Fibroblast of lung (primary cell): Measurements from ENCODE around the gene CAMTA1.

Source experiments
- EZH2 ChIP-seq: IDR thresholded peaks from 2 replicates; pipeline ENCODE4 v1.5.1; 2012; ENCODE audit warnings: low read length, control low read depth, mild to moderate bottlenecking; ENCODE audit errors: missing control alignments
- TF ChIP-seq, protein P1 (sequence below), 2 donors: IDR thresholded peaks in 1 of 2; conservative IDR thresholded peaks in 1 of 2; 1 replicate in 1 of 2; 2 replicates in 1 of 2; pipeline ENCODE4 v1.5.1; 2011 to 2012; ENCODE audit warnings: low read length in 2 of 2, control low read depth in 1 of 2, inconsistent platforms in 1 of 2, low read depth in 1 of 2, mild to moderate bottlenecking in 1 of 2

DNA sequence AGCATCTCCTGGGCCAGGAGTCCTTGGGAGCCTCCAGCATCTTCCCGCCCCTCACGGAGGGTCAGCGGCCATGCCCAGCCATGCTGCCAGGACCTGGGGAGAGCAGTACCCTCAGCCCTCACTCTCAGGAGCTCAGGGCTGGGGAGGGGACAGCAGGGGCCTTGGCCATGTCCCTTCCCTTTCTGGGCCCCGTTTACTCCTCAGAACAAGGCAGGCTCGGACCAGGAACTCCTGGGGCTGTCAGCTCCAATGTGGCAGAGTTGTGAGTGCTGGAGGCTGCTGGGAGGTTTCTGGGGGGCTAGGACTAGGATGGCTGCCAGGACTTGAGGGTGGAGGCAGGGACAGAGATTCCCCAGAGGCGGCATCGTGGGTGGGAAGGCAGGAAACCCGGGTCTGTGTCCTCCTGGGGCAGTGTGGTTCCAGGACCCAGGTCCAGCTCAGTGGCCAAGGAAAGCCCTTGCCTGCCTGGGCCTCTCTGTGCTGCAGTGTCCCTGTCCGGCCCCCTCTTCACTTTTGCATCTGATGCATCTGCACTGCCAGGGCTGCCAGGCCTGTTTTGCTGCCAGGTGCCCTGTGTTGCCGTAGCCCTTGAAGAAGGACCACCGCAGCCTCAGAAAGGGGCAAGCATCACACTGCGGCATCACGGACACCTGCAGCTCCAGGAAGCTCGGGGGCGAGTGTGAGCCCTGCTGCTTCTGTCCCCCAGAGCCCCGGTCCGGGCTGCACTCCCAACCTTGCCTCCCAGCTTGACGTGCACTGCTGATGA, 223.9 kb downstream of the CAMTA1 start:
- no peak for TF ChIP-seq EZH2
- TF ChIP-seq, protein P1, sequence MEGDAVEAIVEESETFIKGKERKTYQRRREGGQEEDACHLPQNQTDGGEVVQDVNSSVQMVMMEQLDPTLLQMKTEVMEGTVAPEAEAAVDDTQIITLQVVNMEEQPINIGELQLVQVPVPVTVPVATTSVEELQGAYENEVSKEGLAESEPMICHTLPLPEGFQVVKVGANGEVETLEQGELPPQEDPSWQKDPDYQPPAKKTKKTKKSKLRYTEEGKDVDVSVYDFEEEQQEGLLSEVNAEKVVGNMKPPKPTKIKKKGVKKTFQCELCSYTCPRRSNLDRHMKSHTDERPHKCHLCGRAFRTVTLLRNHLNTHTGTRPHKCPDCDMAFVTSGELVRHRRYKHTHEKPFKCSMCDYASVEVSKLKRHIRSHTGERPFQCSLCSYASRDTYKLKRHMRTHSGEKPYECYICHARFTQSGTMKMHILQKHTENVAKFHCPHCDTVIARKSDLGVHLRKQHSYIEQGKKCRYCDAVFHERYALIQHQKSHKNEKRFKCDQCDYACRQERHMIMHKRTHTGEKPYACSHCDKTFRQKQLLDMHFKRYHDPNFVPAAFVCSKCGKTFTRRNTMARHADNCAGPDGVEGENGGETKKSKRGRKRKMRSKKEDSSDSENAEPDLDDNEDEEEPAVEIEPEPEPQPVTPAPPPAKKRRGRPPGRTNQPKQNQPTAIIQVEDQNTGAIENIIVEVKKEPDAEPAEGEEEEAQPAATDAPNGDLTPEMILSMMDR (conservative IDR thresholded peaks at IDR 0.05 in 1 of 2, IDR thresholded peaks at IDR 0.05 in 1 of 2; ENCODE audit: low read depth in 1 of 2, low read length in 2 of 2): no peak
